WTC11 (cell line): ENCODE data around the gene RBMS2.

Experiments used
- FOXP4 ChIP-seq: sonication (generic); formaldehyde crosslinking; IDR thresholded peaks from 2 replicates; pipeline ENCODE4 v1.8.0; 2022; ENCODE audit warnings: mild to moderate bottlenecking, missing genetic modification reagents
- TEAD4 ChIP-seq: sonication (generic); formaldehyde crosslinking; IDR thresholded peaks from 2 replicates; pipeline ENCODE4 v1.8.0; 2022; ENCODE audit warnings: mild to moderate bottlenecking, missing genetic modification reagents
- ZNF512 ChIP-seq: sonication (generic); formaldehyde crosslinking; IDR thresholded peaks from 2 replicates; pipeline ENCODE4 v1.8.1; 2022; ENCODE audit warnings: missing genetic modification reagents, borderline replicate concordance
- TF ChIP-seq, protein P1 (sequence below): fragments of 200-600 bp; IDR thresholded peaks from 2 replicates; pipeline ENCODE4 v1.8.0; 2022; ENCODE audit warnings: antibody characterized with exemption
- TF ChIP-seq, protein P2 (sequence below): sonication (generic); formaldehyde crosslinking; IDR thresholded peaks from 2 replicates; pipeline ENCODE4 v1.8.0; 2022; ENCODE audit warnings: mild to moderate bottlenecking, missing genetic modification reagents
- TF ChIP-seq, protein P3 (sequence below): sonication (generic); formaldehyde crosslinking; IDR thresholded peaks from 2 replicates; pipeline ENCODE4 v1.8.1; 2023; ENCODE audit warnings: mild to moderate bottlenecking, missing genetic modification reagents, moderate library complexity

DNA sequence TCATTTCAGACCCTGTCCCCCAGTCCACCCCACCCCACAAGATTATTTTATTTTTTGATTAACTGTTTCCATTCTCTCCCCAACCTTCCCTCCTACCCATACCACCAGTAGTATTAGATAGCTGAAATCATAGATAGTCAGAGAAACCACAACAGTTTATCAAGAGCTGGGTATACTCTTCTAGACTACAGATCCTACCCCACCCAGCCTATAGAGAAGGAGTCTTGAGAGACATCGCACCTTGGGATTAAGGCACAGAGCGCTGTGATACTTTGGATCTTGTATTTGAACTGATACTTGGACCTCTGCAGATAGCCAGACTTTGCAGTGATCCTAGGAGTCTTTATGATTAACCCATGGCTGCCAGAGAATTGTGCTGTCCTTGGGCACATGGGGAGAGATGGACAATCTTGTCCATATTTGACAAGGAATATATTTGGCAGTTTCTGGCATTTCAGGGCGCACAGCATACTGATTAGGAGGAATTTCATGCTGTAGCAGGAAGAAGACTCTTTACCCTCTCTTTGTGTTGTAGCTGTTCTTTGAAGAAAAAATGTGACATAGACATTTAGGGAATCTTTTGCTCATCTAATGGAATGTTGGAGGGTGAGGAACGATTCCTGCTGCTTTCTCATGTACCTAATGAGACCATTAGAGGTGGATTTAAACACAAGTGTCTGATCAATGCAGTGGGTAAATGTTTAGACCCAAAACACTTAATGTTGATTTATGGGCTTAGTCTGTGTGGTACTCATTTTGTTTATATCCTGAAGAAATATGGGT, 982 bp downstream of the RBMS2 start:
- TF ChIP-seq TEAD4 (CRISPR knock-in tag): no peak
- TF ChIP-seq, protein P1, sequence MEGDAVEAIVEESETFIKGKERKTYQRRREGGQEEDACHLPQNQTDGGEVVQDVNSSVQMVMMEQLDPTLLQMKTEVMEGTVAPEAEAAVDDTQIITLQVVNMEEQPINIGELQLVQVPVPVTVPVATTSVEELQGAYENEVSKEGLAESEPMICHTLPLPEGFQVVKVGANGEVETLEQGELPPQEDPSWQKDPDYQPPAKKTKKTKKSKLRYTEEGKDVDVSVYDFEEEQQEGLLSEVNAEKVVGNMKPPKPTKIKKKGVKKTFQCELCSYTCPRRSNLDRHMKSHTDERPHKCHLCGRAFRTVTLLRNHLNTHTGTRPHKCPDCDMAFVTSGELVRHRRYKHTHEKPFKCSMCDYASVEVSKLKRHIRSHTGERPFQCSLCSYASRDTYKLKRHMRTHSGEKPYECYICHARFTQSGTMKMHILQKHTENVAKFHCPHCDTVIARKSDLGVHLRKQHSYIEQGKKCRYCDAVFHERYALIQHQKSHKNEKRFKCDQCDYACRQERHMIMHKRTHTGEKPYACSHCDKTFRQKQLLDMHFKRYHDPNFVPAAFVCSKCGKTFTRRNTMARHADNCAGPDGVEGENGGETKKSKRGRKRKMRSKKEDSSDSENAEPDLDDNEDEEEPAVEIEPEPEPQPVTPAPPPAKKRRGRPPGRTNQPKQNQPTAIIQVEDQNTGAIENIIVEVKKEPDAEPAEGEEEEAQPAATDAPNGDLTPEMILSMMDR: no peak
- TF ChIP-seq, protein P2, sequence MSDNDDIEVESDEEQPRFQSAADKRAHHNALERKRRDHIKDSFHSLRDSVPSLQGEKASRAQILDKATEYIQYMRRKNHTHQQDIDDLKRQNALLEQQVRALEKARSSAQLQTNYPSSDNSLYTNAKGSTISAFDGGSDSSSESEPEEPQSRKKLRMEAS: no peak
- TF ChIP-seq ZNF512 (CRISPR knock-in tag): no peak
- TF ChIP-seq, protein P3, sequence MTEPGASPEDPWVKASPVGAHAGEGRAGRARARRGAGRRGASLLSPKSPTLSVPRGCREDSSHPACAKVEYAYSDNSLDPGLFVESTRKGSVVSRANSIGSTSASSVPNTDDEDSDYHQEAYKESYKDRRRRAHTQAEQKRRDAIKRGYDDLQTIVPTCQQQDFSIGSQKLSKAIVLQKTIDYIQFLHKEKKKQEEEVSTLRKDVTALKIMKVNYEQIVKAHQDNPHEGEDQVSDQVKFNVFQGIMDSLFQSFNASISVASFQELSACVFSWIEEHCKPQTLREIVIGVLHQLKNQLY (CRISPR knock-in tag): no peak
- no peak for TF ChIP-seq FOXP4 (CRISPR knock-in tag)
